HUES6 (cell line): Measurements from ENCODE around the gene GABARAPL1.

Source experiments
- H3K27ac ChIP-seq: 2 replicates; pipeline ENCODE4 v1.7.0; 2013; ENCODE audit warnings: low read depth, mild to moderate bottlenecking, low read length, inconsistent platforms
- H3K27me3 ChIP-seq: 2 replicates; pipeline ENCODE4 v1.6.1; 2013; ENCODE audit warnings: low read length; ENCODE audit not compliant: control insufficient read depth, insufficient read depth
- H3K36me3 ChIP-seq: 2 replicates; pipeline ENCODE4 v1.6.1; 2013; ENCODE audit warnings: low read length; ENCODE audit not compliant: control insufficient read depth, insufficient read depth
- H3K4me1 ChIP-seq: 2 replicates; pipeline ENCODE4 v1.6.1; 2013; ENCODE audit warnings: low read length; ENCODE audit not compliant: control insufficient read depth, insufficient read depth
- H3K4me3 ChIP-seq: 2 replicates; pipeline ENCODE4 v1.5.1; 2013; ENCODE audit warnings: low read depth, low read length
- H3K9ac ChIP-seq: one replicate; pipeline ENCODE4 v1.6.1; 2013; ENCODE audit warnings: mild to moderate bottlenecking, low read length
- H3K9me3 ChIP-seq: 2 replicates; pipeline ENCODE4 v1.6.1; 2013; ENCODE audit warnings: low read depth, low read length; ENCODE audit not compliant: control insufficient read depth, insufficient read depth

GABARAPL1 gene

GRCh38 chr12:10260927-10261326 lies 48.2 kb downstream of the GABARAPL1 start:
- H3K9ac ChIP-seq: no peak overlapping the region
- H3K27ac ChIP-seq: no peak overlapping the region

GRCh38 chr12:10268037-10268436 lies 55.4 kb downstream of the GABARAPL1 start:
- H3K9ac ChIP-seq: no peak overlapping the region

More at GRCh38 chr12:10260927-10261326, 48.2 kb downstream of the GABARAPL1 start:
- Histone ChIP-seq H3K27me3 (no peaks in the 10 kb centered on the region), H3K36me3 (no peaks in the 10 kb centered on the region), H3K4me3 (no peak overlapping the region), H3K4me1 (no peaks in the 10 kb centered on the region), H3K9me3 (no peaks in the 10 kb centered on the region)

GRCh38 chr12:10272467-10272866 lies 59.8 kb downstream of the GABARAPL1 start:
- H3K9me3 ChIP-seq: no peaks in the 10 kb centered on the region
- H3K9ac ChIP-seq: no peak overlapping the region
- H3K27me3 ChIP-seq: no peaks in the 10 kb centered on the region
- H3K4me1 ChIP-seq: no peaks in the 10 kb centered on the region
- H3K36me3 ChIP-seq: no peaks in the 10 kb centered on the region
- H3K27ac ChIP-seq: no peak overlapping the region
- no peak overlapping the region for H3K4me3 ChIP-seq

More at GRCh38 chr12:10268037-10268436, 55.4 kb downstream of the GABARAPL1 start:
- Histone ChIP-seq H3K36me3 (no peaks in the 10 kb centered on the region), H3K4me1 (no peaks in the 10 kb centered on the region), H3K4me3 (no peak overlapping the region), H3K9me3 (no peaks in the 10 kb centered on the region), H3K27ac (no peak overlapping the region), H3K27me3 (no peaks in the 10 kb centered on the region)
